ENCODE results near the gene MRPL46.
"Not testable (repeated sequence)": the region's sequence is repeated elsewhere in the genome, so short reads cannot be mapped to it uniquely, and the experiment has no call there.

MRPL46 gene

GRCh38 chr15:88477904-88478303 lies 10.7 kb upstream of the MRPL46 start:
- no peak for DNase-seq (ENCODE audit: low spot score)

GRCh38 chr15:88477126-88477525 lies 9.9 kb upstream of the MRPL46 start:
- DNase-seq (ENCODE audit: low spot score): no peak

- DNase-seq (ENCODE audit: low spot score): peak; percentile 57
Measured at GRCh38 chr15:88476635-88477060, 9.5 kb upstream of the MRPL46 start.

- DNase-seq (ENCODE audit: low spot score): not testable (repeated sequence)
Measured at GRCh38 chr15:88473661-88474293, 6.6 kb upstream of the MRPL46 start.

- DNase-seq (ENCODE audit: low spot score): no peak
Measured at GRCh38 chr15:88472225-88472624, 5.0 kb upstream of the MRPL46 start.

- DNase-seq (ENCODE audit: low spot score): no peak
Measured at GRCh38 chr15:88470625-88471372, 3.6 kb upstream of the MRPL46 start.

- no peak for DNase-seq (ENCODE audit: low spot score)
Measured at GRCh38 chr15:88469321-88469720, 2.1 kb upstream of the MRPL46 start.

GRCh38 chr15:88468721-88469120 lies 1.5 kb upstream of the MRPL46 start:
- DNase-seq (ENCODE audit: low spot score): not testable (repeated sequence)

GRCh38 chr15:88467935-88468528 lies 844 bp upstream of the MRPL46 start:
- no peak for DNase-seq (ENCODE audit: low spot score)

- peak; percentile 87 for DNase-seq (ENCODE audit: low spot score)
Measured at GRCh38 chr15:88465633-88466224, 1.5 kb downstream of the MRPL46 start.

GRCh38 chr15:88463870-88464532 lies 3.2 kb downstream of the MRPL46 start:
- DNase-seq (ENCODE audit: low spot score): no peak

GRCh38 chr15:88456733-88457132 lies 10.5 kb downstream of the MRPL46 start:
- DNase-seq (ENCODE audit: low spot score): no peak

GRCh38 chr15:88454867-88455810 lies 12.0 kb downstream of the MRPL46 start:
- DNase-seq (ENCODE audit: low spot score): peak; percentile 73

- DNase-seq (ENCODE audit: low spot score): no peak
Measured at GRCh38 chr15:88454236-88454635, 13.0 kb downstream of the MRPL46 start.

GRCh38 chr15:88453651-88454050 lies 13.5 kb downstream of the MRPL46 start:
- no peak for DNase-seq (ENCODE audit: low spot score)

GRCh38 chr15:88450125-88450798 lies 16.9 kb downstream of the MRPL46 start:
- DNase-seq (ENCODE audit: low spot score): peak; percentile 62

GRCh38 chr15:88449581-88449980 lies 17.6 kb downstream of the MRPL46 start:
- DNase-seq (ENCODE audit: low spot score): no peak

- no peak for DNase-seq (ENCODE audit: low spot score)
Measured at GRCh38 chr15:88448991-88449461, 18.2 kb downstream of the MRPL46 start.

- no peak for DNase-seq (ENCODE audit: low spot score)
Measured at GRCh38 chr15:88447741-88448140, 19.4 kb downstream of the MRPL46 start.

GRCh38 chr15:88447206-88447605 lies 20.0 kb downstream of the MRPL46 start:
- no peak for DNase-seq (ENCODE audit: low spot score)

All from RKO (cell line).